ENCODE results near the gene LPAR5. TPM values are rescaled to one million over a fixed set of nuclear protein-coding genes. Genes with fewer than 3 reads are reported as not detected.
A peak's percentile ranks its signal among the peaks of the same experiment; 100 is the strongest.

The LPAR5 gene
- total RNA-seq, 4 donors from 2014 or later: 27.9 to 50.1 (median 30.2) TPM

GRCh38 chr12:6574576-6575295, 61.0 kb downstream of the LPAR5 start:
- in situ Hi-C loops (cut with MboI; ENCODE audit: low pct_ligation_motif_present in 1 of 4, low pct_unique_long_range_greater_than_20kb in 1 of 4, low sequenced_read_pairs in 3 of 4) (no loop called here), intact Hi-C loops (cut with DNase I; ENCODE audit: low total_unique reads) (no loop called here)
- Histone ChIP-seq H3K4me1 (no peaks in the 10 kb centered on the region), H3K4me3 (no peak overlapping the region), H3K27ac (no peak overlapping the region), H3K27me3 (no peaks in the 10 kb centered on the region), H3K36me3 (peaks cover 3 to 84% (median 41%) of the 10 kb centered on the region in 4 donors), H3K9me3 (no peaks in the 10 kb centered on the region)
- TF ChIP-seq POLR2AphosphoS5 (IDR thresholded peaks at IDR 0.05) (no peak), EP300 (IDR thresholded peaks at IDR 0.05; ENCODE audit: low read depth) (no peak), POLR2A (IDR thresholded peaks at IDR 0.05) (no peak), CTCF (IDR thresholded peaks at IDR 0.05) (no peak)
- 74 to 78% methylated on average over 3 to 4 of the region's 4 CpGs for WGBS, 2 donors (ENCODE audit: low coverage in 1 of 2)
- no peak for DNase-seq

- intact Hi-C loops (cut with DNase I; ENCODE audit: low total_unique reads): no loop called here
Observed at GRCh38 chr12:6573001-6573400, 62.8 kb downstream of the LPAR5 start.

GRCh38 chr12:6570264-6570887, 65.4 kb downstream of the LPAR5 start:
- H3K27ac ChIP-seq: peak overlapping the region in 1 of 4 donors; percentile 12
- no peak overlapping the region for H3K4me3 ChIP-seq
- 0 to 67% methylated on average over 1 to 7 of the region's 7 CpGs for WGBS, 2 donors (ENCODE audit: low coverage in 1 of 2)
- peak; percentile 64 for DNase-seq
- peaks cover 6 to 20% (median 15%) of the 10 kb centered on the region in 4 donors for H3K4me1 ChIP-seq
- no peaks in the 10 kb centered on the region for H3K27me3 ChIP-seq
- no peaks in the 10 kb centered on the region for H3K9me3 ChIP-seq
- in situ Hi-C loops (cut with MboI; ENCODE audit: low pct_ligation_motif_present in 1 of 4, low pct_unique_long_range_greater_than_20kb in 1 of 4, low sequenced_read_pairs in 3 of 4): no loop called here
- intact Hi-C loops (cut with DNase I; ENCODE audit: low total_unique reads): no loop called here
- no peak for TF ChIP-seq POLR2AphosphoS5 (IDR thresholded peaks at IDR 0.05)
- TF ChIP-seq EP300 (IDR thresholded peaks at IDR 0.05; ENCODE audit: low read depth): no peak
- TF ChIP-seq CTCF (IDR thresholded peaks at IDR 0.05): peak in 3 of 5 experiments; percentile 26 to 32 (median 31)
- no peak for TF ChIP-seq POLR2A (IDR thresholded peaks at IDR 0.05)
- peaks cover 1 to 55% (median 18%) of the 10 kb centered on the region in 4 donors for H3K36me3 ChIP-seq

More at GRCh38 chr12:6573001-6573400, 62.8 kb downstream of the LPAR5 start:
- Histone ChIP-seq H3K27ac (no peak overlapping the region), H3K27me3 (no peaks in the 10 kb centered on the region), H3K4me3 (no peak overlapping the region), H3K36me3 (peaks cover 3 to 71% (median 31%) of the 10 kb centered on the region in 4 donors), H3K9me3 (no peaks in the 10 kb centered on the region), H3K4me1 (peaks cover 0 to 9% (median 7%) of the 10 kb centered on the region in 4 donors)
- DNase-seq: no peak
- no peak for TF ChIP-seq POLR2AphosphoS5 (IDR thresholded peaks at IDR 0.05)
- no peak for TF ChIP-seq EP300 (IDR thresholded peaks at IDR 0.05; ENCODE audit: low read depth)
- no peak for TF ChIP-seq CTCF (IDR thresholded peaks at IDR 0.05)
- no peak for TF ChIP-seq POLR2A (IDR thresholded peaks at IDR 0.05)
- in situ Hi-C loops (cut with MboI; ENCODE audit: low pct_ligation_motif_present in 1 of 4, low pct_unique_long_range_greater_than_20kb in 1 of 4, low sequenced_read_pairs in 3 of 4): no loop called here
- 55 to 87% methylated on average over 2 to 8 of the region's 8 CpGs for WGBS, 2 donors (ENCODE audit: low coverage in 1 of 2)

- H3K4me3 ChIP-seq: no peak overlapping the region
- no peak for DNase-seq
- WGBS, 2 donors (ENCODE audit: low coverage in 1 of 2): 55 to 100% methylated on average over 1 to 7 of the region's 7 CpGs
- H3K4me1 ChIP-seq: peaks cover 6 to 20% (median 15%) of the 10 kb centered on the region in 4 donors
- in situ Hi-C loops (cut with MboI; ENCODE audit: low pct_ligation_motif_present in 1 of 4, low pct_unique_long_range_greater_than_20kb in 1 of 4, low sequenced_read_pairs in 3 of 4): no loop called here
- intact Hi-C loops (cut with DNase I; ENCODE audit: low total_unique reads): no loop called here
- peaks cover 1 to 53% (median 15%) of the 10 kb centered on the region in 4 donors for H3K36me3 ChIP-seq
- TF ChIP-seq POLR2A (IDR thresholded peaks at IDR 0.05) (no peak), EP300 (IDR thresholded peaks at IDR 0.05; ENCODE audit: low read depth) (no peak), POLR2AphosphoS5 (IDR thresholded peaks at IDR 0.05) (no peak), CTCF (IDR thresholded peaks at IDR 0.05) (no peak)
- no peaks in the 10 kb centered on the region for H3K27me3 ChIP-seq
- H3K27ac ChIP-seq: peak overlapping the region in 1 of 4 donors; percentile 12
- no peaks in the 10 kb centered on the region for H3K9me3 ChIP-seq
Observed at GRCh38 chr12:6569786-6570185, 66.0 kb downstream of the LPAR5 start.

Measured in transverse colon (tissue), 4 donors.